C4-2B (cell line): Measurements from ENCODE around the gene CHST11.

Experiments used
- H3K27ac ChIP-seq: fragments of 450-650 bp; 2 replicates; pipeline ENCODE4 v1.5.1; 2017
- CTCF ChIP-seq: fragments of 450-650 bp; conservative IDR thresholded peaks from 2 replicates; pipeline ENCODE4 v1.5.1; 2017; ENCODE audit warnings: mild to moderate bottlenecking
- ZFX ChIP-seq: fragments of 450-650 bp; IDR thresholded peaks from 2 replicates; pipeline ENCODE4 v1.6.1; 2017

CHST11 gene

DNA sequence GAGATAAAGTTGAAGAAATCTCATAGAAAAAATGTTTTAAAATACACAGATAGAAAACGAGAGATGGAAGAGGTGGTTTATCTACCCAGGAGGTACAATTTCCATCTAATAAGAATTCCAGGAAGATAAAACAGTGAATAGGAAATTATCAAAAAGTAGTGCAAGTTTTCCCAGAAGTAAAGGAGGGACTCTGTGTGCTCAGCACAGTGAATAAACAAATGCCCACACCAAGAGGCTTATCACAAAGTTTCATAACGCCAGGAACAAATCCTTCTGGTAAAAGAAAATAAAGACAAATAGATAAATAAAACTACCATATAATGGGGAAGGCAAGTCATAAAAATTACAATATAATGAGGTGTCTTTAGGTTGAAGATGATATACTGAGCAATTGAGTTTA, 322.4 kb downstream of the CHST11 start:
- H3K27ac ChIP-seq, result no peak overlapping the region
- TF ChIP-seq CTCF (no peak), ZFX (no peak)

- TF ChIP-seq ZFX (no peak), CTCF (no peak)
- H3K27ac ChIP-seq, result no peak overlapping the region
Measured at GRCh38 chr12:104782296-104782695, 325.5 kb downstream of the CHST11 start.

DNA sequence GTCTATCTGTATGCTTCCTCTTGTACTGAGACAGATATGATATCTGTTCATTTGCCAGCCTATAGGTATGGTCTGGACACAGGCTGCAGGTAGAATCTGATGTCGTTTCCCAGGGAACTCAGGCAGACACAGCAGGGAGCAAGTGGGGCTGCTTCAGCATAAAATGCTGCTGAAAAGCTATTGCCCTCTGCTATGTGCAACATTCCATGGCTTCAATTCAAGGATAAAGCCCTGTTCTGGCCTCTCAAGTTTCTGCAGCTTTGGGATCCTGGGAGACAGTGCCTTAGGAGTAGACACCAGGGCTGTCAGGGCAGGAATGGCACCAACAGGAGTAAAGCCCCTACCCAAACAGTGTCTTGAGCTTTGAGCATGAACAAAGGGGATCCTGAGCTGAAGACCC, 327.8 kb downstream of the CHST11 start:
- no peak for TF ChIP-seq ZFX
- no peak for TF ChIP-seq CTCF
- no peak overlapping the region for H3K27ac ChIP-seq

DNA sequence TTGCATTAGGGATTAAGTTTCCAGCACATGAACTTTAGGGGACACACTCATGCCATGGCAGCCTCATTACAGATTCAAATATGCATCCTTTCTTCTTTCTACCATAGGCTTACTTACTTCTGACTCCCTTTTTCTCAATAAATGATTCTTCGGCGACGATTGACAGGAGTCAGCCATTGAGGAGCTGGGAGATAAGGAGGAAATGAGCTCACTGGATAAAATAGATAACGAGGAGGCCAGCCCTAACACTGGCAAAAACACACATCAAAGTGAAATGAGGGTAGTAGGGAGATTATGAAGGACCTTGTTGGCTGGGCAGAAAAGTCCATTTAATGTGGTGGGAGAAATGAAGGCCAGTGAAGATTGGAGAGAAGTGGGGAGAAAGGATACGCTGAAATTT, 329.1 kb downstream of the CHST11 start:
- TF ChIP-seq CTCF (no peak), ZFX (no peak)
- no peak overlapping the region for H3K27ac ChIP-seq

- TF ChIP-seq ZFX (no peak), CTCF (no peak)
- no peak overlapping the region for H3K27ac ChIP-seq
Measured at GRCh38 chr12:104786352-104786751, 329.6 kb downstream of the CHST11 start.

- no peak overlapping the region for H3K27ac ChIP-seq
- TF ChIP-seq ZFX (no peak), CTCF (no peak)
Measured at GRCh38 chr12:104788840-104789271, 332.1 kb downstream of the CHST11 start.

DNA sequence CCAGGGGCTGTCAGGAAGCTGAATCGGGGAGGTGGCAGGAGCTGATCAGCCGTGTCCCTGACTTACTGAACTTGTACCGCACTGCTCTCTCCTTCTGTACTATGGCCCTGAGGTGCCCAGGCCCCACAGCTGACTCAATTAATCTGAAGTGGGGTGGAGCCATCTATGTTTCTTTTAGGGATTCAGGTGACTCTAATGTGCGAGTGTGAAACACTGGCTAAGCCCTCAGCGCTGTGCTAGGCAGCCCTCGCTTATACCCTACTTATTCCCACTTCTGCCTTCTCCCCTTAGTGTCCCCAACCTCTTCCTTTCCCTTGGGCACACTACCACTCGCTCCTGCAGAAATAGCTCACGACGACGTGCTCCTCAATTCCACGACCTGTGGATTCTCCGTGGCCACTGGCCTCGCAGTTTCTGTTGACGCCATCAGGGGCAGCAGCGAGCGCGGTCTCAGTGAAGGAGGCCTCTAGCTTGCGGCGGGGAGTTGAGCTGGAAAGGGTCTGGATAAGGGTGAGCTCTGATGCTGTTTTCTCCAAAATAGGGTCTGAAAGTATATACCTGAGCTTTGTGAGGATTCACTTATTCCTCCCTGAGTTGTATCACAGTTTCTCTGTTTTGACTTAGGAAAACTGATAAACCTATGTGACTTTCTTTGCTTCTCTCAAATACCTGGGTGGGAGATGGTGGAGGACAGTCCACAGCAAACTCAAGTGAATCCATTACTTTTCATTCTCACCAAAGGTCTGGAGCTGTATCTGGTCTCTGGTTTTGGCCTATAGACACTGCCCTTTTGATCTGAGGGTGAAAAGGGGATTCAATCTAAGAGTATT, 333.8 kb downstream of the CHST11 start:
- no peak overlapping the region for H3K27ac ChIP-seq
- no peak for TF ChIP-seq ZFX
- TF ChIP-seq CTCF, result peak; percentile 78
